Measurements from ENCODE around the gene SIGLEC6.
"Not testable (repeated sequence)": the region's sequence is repeated elsewhere in the genome, so short reads cannot be mapped to it uniquely, and the experiment has no call there.

The SIGLEC6 gene

GRCh38 chr19:51508059-51508733 lies 23.3 kb downstream of the SIGLEC6 start:
- DNase-seq, result no peak

GRCh38 chr19:51507640-51508058 lies 23.8 kb downstream of the SIGLEC6 start:
- no peak for DNase-seq

GRCh38 chr19:51507192-51507591 lies 24.3 kb downstream of the SIGLEC6 start:
- DNase-seq, result no peak

- DNase-seq, result no peak
Measured at GRCh38 chr19:51505904-51506303, 25.6 kb downstream of the SIGLEC6 start.

GRCh38 chr19:51503896-51504295 lies 27.6 kb downstream of the SIGLEC6 start:
- no peak for DNase-seq

- DNase-seq, result no peak
Measured at GRCh38 chr19:51503286-51503817, 28.1 kb downstream of the SIGLEC6 start.

- DNase-seq, result no peak
Measured at GRCh38 chr19:51501594-51502263, 29.7 kb downstream of the SIGLEC6 start, which contains the start of gene SIGLEC12. SIGLEC12 (minus strand) TSS chr19:51501800; CDS start chr19:51501733, 67 bp downstream.

- DNase-seq, result not testable (repeated sequence)
Measured at GRCh38 chr19:51500931-51501330, 30.5 kb downstream of the SIGLEC6 start.

- no peak for DNase-seq
Measured at GRCh38 chr19:51497666-51498065, 33.8 kb downstream of the SIGLEC6 start.

- DNase-seq, result no peak
Measured at GRCh38 chr19:51493776-51494175, 37.7 kb downstream of the SIGLEC6 start.

GRCh38 chr19:51491586-51491985 lies 39.9 kb downstream of the SIGLEC6 start:
- DNase-seq, result no peak

GRCh38 chr19:51490676-51491075 lies 40.8 kb downstream of the SIGLEC6 start:
- no peak for DNase-seq

- DNase-seq, result no peak
Measured at GRCh38 chr19:51489113-51489512, 42.4 kb downstream of the SIGLEC6 start.

- DNase-seq, result no peak
Measured at GRCh38 chr19:51488491-51488890, 43.0 kb downstream of the SIGLEC6 start.

GRCh38 chr19:51485960-51486660 lies 45.4 kb downstream of the SIGLEC6 start:
- no peak for DNase-seq

GRCh38 chr19:51480590-51480989 lies 50.9 kb downstream of the SIGLEC6 start:
- no peak for DNase-seq

GRCh38 chr19:51479531-51480331 lies 51.7 kb downstream of the SIGLEC6 start:
- DNase-seq, result peak; percentile 13

- DNase-seq, result no peak
Measured at GRCh38 chr19:51478381-51479234, 52.9 kb downstream of the SIGLEC6 start, which contains the start of gene CEACAM18. CEACAM18 (plus strand) TSS chr19:51478539.

- no peak for DNase-seq
Measured at GRCh38 chr19:51477344-51477743, 54.1 kb downstream of the SIGLEC6 start.

GRCh38 chr19:51476164-51476563 lies 55.3 kb downstream of the SIGLEC6 start:
- no peak for DNase-seq

- DNase-seq, result peak; percentile 70
Measured at GRCh38 chr19:51473009-51473707, 58.3 kb downstream of the SIGLEC6 start.

All from NK-92 treated with Interleukin-12 subunit alpha and Interleukin-12 subunit beta, amount 100 ng/mL, for 24 hours (cell line).